Caco-2 (cell line): ENCODE results near the gene LYZ. TPM values are rescaled to one million over a fixed set of nuclear protein-coding genes. Genes with fewer than 3 reads are reported as not detected.

Experiments
- BruUV-seq: library from RNA; stranded (reverse); fragments of 400-500 nt; replicated peaks from 2 replicates; lab custom pipeline; 2021; lab: Mats Ljungman, UMichigan
- CTCF ChIA-PET: fragments of 300-600 bp; sonication (Branson Sonifier 250); formaldehyde crosslinking; loops from one replicate; lab custom pipeline; 2022; ENCODE audit warnings: antibody characterized with exemption; lab: Charles Lee
- POLR2A ChIA-PET: fragments of 300-600 bp; sonication (Branson Sonifier 250); formaldehyde crosslinking; loops from one replicate; lab custom pipeline; 2022; ENCODE audit warnings: antibody characterized with exemption; lab: Charles Lee
- DNase-seq, 2 experiments: peaks; one replicate each; pipeline versions ENCODE4 v3.0.0 to v3.0.0-alpha.2; 2020 to 2022
- H3K27me3 ChIP-seq: replicated peaks from 2 replicates; pipeline ENCODE4 v1.6.0; 2011; ENCODE audit warnings: low read length; ENCODE audit not compliant: control insufficient read depth, insufficient read depth
- H3K36me3 ChIP-seq: 2 replicates; pipeline ENCODE4 v1.5.1; 2011; ENCODE audit warnings: low read length; ENCODE audit not compliant: control insufficient read depth, insufficient read depth
- H3K4me1 ChIP-seq: fragments of 250-450 bp; sonication (Bioruptor Pico); 2 replicates; pipeline ENCODE4 v1.5.1; 2020; ENCODE audit warnings: mild to moderate bottlenecking
- H3K4me3 ChIP-seq: 2 replicates; pipeline ENCODE4 v1.5.1; 2011; ENCODE audit warnings: low read depth, mild to moderate bottlenecking, control low read depth, low read length
- H3K9me3 ChIP-seq: fragments of 250-450 bp; sonication (Bioruptor Pico); 2 replicates; pipeline ENCODE4 v1.5.1; 2020; ENCODE audit warnings: mild to moderate bottlenecking, moderate library complexity
- H3K27ac Mint-ChIP-seq: one replicate; pipeline ENCODE4 v1.8.0; 2022; ENCODE audit warnings: mixed read lengths; ENCODE audit not compliant: unreplicated experiment
- H3K27me3 Mint-ChIP-seq: one replicate; pipeline ENCODE4 v1.8.0; 2022; ENCODE audit warnings: mixed read lengths; ENCODE audit not compliant: insufficient read depth, unreplicated experiment
- H3K36me3 Mint-ChIP-seq: one replicate; pipeline ENCODE4 v1.8.0; 2022; ENCODE audit warnings: mild to moderate bottlenecking, mixed read lengths; ENCODE audit not compliant: insufficient read depth, unreplicated experiment
- H3K4me1 Mint-ChIP-seq: one replicate; pipeline ENCODE4 v1.8.0; 2022; ENCODE audit warnings: low read depth, mixed read lengths; ENCODE audit not compliant: unreplicated experiment
- H3K4me3 Mint-ChIP-seq: one replicate; pipeline ENCODE4 v1.8.0; 2022; ENCODE audit warnings: mild to moderate bottlenecking, moderate library complexity, mixed read lengths; ENCODE audit not compliant: unreplicated experiment
- H3K9me3 Mint-ChIP-seq: one replicate; pipeline ENCODE4 v1.8.0; 2022; ENCODE audit warnings: mixed read lengths; ENCODE audit not compliant: unreplicated experiment
- CTCF ChIP-seq, 2 experiments: fragments of 200-600 bp in 1 of 2; IDR thresholded peaks; 1 replicate in 1 of 2; 2 replicates in 1 of 2; pipeline versions ENCODE4 v1.5.1 to v1.8.0; 2011 to 2022; ENCODE audit warnings: antibody characterized with exemption in 1 of 2, control low read depth in 1 of 2, inconsistent platforms in 1 of 2, low read depth in 1 of 2, low read length in 1 of 2, mild to moderate bottlenecking in 1 of 2, moderate library complexity in 1 of 2; ENCODE audit not compliant: insufficient read depth in 1 of 2, severe bottlenecking in 1 of 2, unreplicated experiment in 1 of 2
- intact Hi-C: fragments of 100-400 bp; cut with micrococcal nuclease; formaldehyde crosslinking; loops from one replicate; pipeline ENCODE4 v1.10.0; 2022; ENCODE audit not compliant: unreplicated experiment
- total RNA-seq: library from RNA; stranded (reverse); gene quantifications from 2 replicates; pipeline ENCODE4 v1.2.3, GENCODE V29; 2022

Gene LYZ
- total RNA-seq, 1 experiment from 2014 or later, result 16.9 TPM

- no TSS peak for BruUV-seq
- Mint-ChIP-seq H3K27ac (no peak overlapping the region), H3K4me1 (peaks cover 1% of the 10 kb centered on the region), H3K27me3 (no peaks in the 10 kb centered on the region), H3K36me3 (peaks cover 12% of the 10 kb centered on the region), H3K9me3 (peaks cover 61% of the 10 kb centered on the region), H3K4me3 (no peak overlapping the region)
- Histone ChIP-seq H3K36me3 (no peaks in the 10 kb centered on the region), H3K9me3 (peaks cover 29% of the 10 kb centered on the region), H3K4me1 (no peaks in the 10 kb centered on the region), H3K4me3 (no peak overlapping the region), H3K27me3 (no peaks in the 10 kb centered on the region)
- CTCF ChIA-PET, result no interaction called here
- TF ChIP-seq CTCF (IDR thresholded peaks at IDR 0.05; ENCODE audit: insufficient read depth in 1 of 2, low read depth in 1 of 2, low read length in 1 of 2, severe bottlenecking in 1 of 2, unreplicated experiment in 1 of 2), result no peak
- POLR2A ChIA-PET, result no interaction called here
- no peak for DNase-seq
- intact Hi-C loops, result no loop called here
These were observed 30.0 kb upstream of the LYZ start for GRCh38 chr12:69318225-69318624.

DNA sequence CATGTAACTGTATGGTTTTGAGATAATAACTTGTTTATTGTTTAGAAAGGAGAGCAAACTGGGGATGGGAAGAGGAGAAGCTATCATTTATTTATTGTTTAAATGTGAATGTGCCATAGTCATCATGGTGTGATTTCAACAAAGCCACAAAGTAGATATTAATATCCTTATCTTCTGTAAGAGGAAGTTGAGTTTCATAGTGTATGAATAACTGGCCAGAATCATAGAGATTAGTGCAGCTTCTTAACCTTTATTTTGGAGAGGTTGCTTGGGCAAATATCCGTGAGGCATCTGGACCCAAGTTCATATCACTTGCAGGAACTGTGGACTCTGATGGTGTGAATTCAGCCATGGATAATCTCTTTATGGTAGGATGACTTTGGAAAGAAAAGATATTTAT lies 26.8 kb upstream of the LYZ start:
- no peaks in the 10 kb centered on the region for H3K27me3 ChIP-seq
- no peak for TF ChIP-seq CTCF (IDR thresholded peaks at IDR 0.05; ENCODE audit: insufficient read depth in 1 of 2, low read depth in 1 of 2, low read length in 1 of 2, severe bottlenecking in 1 of 2, unreplicated experiment in 1 of 2)
- Mint-ChIP-seq H3K27ac (no peak overlapping the region), H3K4me3 (no peak overlapping the region), H3K4me1 (peaks cover 25% of the 10 kb centered on the region), H3K36me3 (peaks cover 41% of the 10 kb centered on the region), H3K27me3 (no peaks in the 10 kb centered on the region), H3K9me3 (peaks cover 56% of the 10 kb centered on the region)
- POLR2A ChIA-PET, result no interaction called here
- BruUV-seq, result no TSS peak
- DNase-seq, result no peak
- intact Hi-C loops, result no loop called here
- peaks cover 28% of the 10 kb centered on the region for H3K9me3 ChIP-seq
- H3K36me3 ChIP-seq, result no peaks in the 10 kb centered on the region
- H3K4me3 ChIP-seq, result no peak overlapping the region
- peaks cover 27% of the 10 kb centered on the region for H3K4me1 ChIP-seq
- CTCF ChIA-PET, result no interaction called here

- H3K27ac Mint-ChIP-seq, result peak overlapping the region; percentile 77
- H3K4me1 Mint-ChIP-seq, result peaks cover 49% of the 10 kb centered on the region
- no peaks in the 10 kb centered on the region for H3K27me3 ChIP-seq
- no peak overlapping the region for H3K4me3 ChIP-seq
- peaks cover 77% of the 10 kb centered on the region for H3K36me3 Mint-ChIP-seq
- no peaks in the 10 kb centered on the region for H3K36me3 ChIP-seq
- BruUV-seq, result no TSS peak
- intact Hi-C loops, result no loop called here
- H3K27me3 Mint-ChIP-seq, result no peaks in the 10 kb centered on the region
- ChIA-PET POLR2A (interaction anchor here (1.0 kb wide), 1 partner anchor 8 kb away, joined by 4 read pairs; no protein-coding TSS in a partner anchor), CTCF (interaction anchor here (1.2 to 1.6 kb wide), 2 partner anchors 8 to 34 kb away, joined by 3 read pairs; no protein-coding TSS in a partner anchor)
- H3K4me3 Mint-ChIP-seq, result no peak overlapping the region
- no peak for TF ChIP-seq CTCF (IDR thresholded peaks at IDR 0.05; ENCODE audit: insufficient read depth in 1 of 2, low read depth in 1 of 2, low read length in 1 of 2, severe bottlenecking in 1 of 2, unreplicated experiment in 1 of 2)
- peak in 1 of 2 experiments; percentile 22 for DNase-seq
- H3K4me1 ChIP-seq, result peaks cover 38% of the 10 kb centered on the region
- H3K9me3 ChIP-seq, result peaks cover 21% of the 10 kb centered on the region
- peaks cover 28% of the 10 kb centered on the region for H3K9me3 Mint-ChIP-seq
These were observed 23.2 kb upstream of the LYZ start for GRCh38 chr12:69324797-69325466.
